Gastroesophageal sphincter (tissue), 3 donors: ENCODE data around the gene DUSP14.

Source experiments
- POLR2A ChIP-seq, 2 donors: fragments of 450-650 bp; IDR thresholded peaks; one replicate each; pipeline ENCODE4 v1.6.1; 2017; ENCODE audit warnings: antibody characterized with exemption in 2 of 2, mild to moderate bottlenecking in 2 of 2, moderate library complexity in 1 of 2
- POLR2AphosphoS5 ChIP-seq: sonication (generic); formaldehyde crosslinking; IDR thresholded peaks from one replicate; pipeline ENCODE4 v1.6.1; 2017; ENCODE audit warnings: antibody characterized with exemption
- TF ChIP-seq, protein P1 (sequence below), 4 experiments: fragments of 200-600 bp in 2 of 4; fragments of 450-650 bp in 2 of 4; sonication (generic) in 1 of 4; IDR thresholded peaks; one replicate each; pipeline ENCODE4 v1.5.1; 2017 to 2019; ENCODE audit warnings: antibody characterized with exemption in 4 of 4, mild to moderate bottlenecking in 2 of 4, moderate library complexity in 2 of 4

DNA sequence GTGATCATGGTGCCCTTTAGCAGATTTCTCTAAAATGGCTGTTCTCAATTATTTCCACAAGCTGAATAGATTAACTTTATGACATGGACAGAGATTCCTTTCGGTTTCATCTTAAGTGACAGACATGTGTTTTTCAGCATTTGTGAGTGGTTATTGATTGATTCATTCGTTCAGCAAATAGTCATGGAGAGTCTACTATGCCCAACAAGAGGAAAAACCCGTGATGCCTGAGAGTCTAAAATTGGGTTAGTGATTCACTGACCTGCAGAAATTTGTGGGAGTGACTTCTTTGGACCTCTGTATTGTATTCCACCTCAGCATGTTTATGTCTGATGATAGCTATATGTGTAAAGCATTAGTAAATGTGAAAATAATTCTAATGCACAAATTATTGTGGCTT is 28.0 kb upstream of the DUSP14 start:
- TF ChIP-seq, protein P1, sequence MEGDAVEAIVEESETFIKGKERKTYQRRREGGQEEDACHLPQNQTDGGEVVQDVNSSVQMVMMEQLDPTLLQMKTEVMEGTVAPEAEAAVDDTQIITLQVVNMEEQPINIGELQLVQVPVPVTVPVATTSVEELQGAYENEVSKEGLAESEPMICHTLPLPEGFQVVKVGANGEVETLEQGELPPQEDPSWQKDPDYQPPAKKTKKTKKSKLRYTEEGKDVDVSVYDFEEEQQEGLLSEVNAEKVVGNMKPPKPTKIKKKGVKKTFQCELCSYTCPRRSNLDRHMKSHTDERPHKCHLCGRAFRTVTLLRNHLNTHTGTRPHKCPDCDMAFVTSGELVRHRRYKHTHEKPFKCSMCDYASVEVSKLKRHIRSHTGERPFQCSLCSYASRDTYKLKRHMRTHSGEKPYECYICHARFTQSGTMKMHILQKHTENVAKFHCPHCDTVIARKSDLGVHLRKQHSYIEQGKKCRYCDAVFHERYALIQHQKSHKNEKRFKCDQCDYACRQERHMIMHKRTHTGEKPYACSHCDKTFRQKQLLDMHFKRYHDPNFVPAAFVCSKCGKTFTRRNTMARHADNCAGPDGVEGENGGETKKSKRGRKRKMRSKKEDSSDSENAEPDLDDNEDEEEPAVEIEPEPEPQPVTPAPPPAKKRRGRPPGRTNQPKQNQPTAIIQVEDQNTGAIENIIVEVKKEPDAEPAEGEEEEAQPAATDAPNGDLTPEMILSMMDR (IDR thresholded peaks at IDR 0.05): no peak
- TF ChIP-seq POLR2A (IDR thresholded peaks at IDR 0.05) (no peak), POLR2AphosphoS5 (no peak)
